ENCODE measurements around the gene FDXR.
A peak's percentile ranks its signal among the peaks of the same experiment; 100 is the strongest.
"Not testable (repeated sequence)": the region's sequence is repeated elsewhere in the genome, so short reads cannot be mapped to it uniquely, and the experiment has no call there.

The FDXR gene

GRCh38 chr17:74911423-74911822 lies 38.6 kb upstream of the FDXR start:
- not testable (repeated sequence) for H3K36me3 ChIP-seq (ENCODE audit: control insufficient read depth in 1 of 2, insufficient read depth in 2 of 2, low read length in 2 of 2); H3K27me3 ChIP-seq (ENCODE audit: low read depth, low read length); H3K4me3 ChIP-seq (ENCODE audit: low read depth in 1 of 2, low read length in 2 of 2); H3K9me3 ChIP-seq (ENCODE audit: control insufficient read depth in 1 of 2, low read length in 2 of 2); H3K27ac ChIP-seq (ENCODE audit: low read length); H3K4me1 ChIP-seq (ENCODE audit: control insufficient read depth in 1 of 2, insufficient read depth in 2 of 2, low read length in 2 of 2)

- H3K36me3 ChIP-seq (ENCODE audit: control insufficient read depth in 1 of 2, insufficient read depth in 2 of 2, low read length in 2 of 2); H3K4me1 ChIP-seq (ENCODE audit: control insufficient read depth in 1 of 2, insufficient read depth in 2 of 2, low read length in 2 of 2); H3K9me3 ChIP-seq (ENCODE audit: control insufficient read depth in 1 of 2, low read length in 2 of 2); H3K27ac ChIP-seq (ENCODE audit: low read length); H3K27me3 ChIP-seq (ENCODE audit: low read depth, low read length); H3K4me3 ChIP-seq (ENCODE audit: low read depth in 1 of 2, low read length in 2 of 2): not testable (repeated sequence)
Observed at GRCh38 chr17:74909097-74909496, 36.3 kb upstream of the FDXR start.

GRCh38 chr17:74907012-74907411 lies 34.2 kb upstream of the FDXR start:
- Histone ChIP-seq H3K4me3 (ENCODE audit: low read depth in 1 of 2, low read length in 2 of 2) (no peak overlapping the region), H3K9me3 (ENCODE audit: control insufficient read depth in 1 of 2, low read length in 2 of 2) (no peaks in the 10 kb centered on the region), H3K4me1 (ENCODE audit: control insufficient read depth in 1 of 2, insufficient read depth in 2 of 2, low read length in 2 of 2) (no peaks in the 10 kb centered on the region), H3K27ac (ENCODE audit: low read length) (no peak overlapping the region), H3K27me3 (ENCODE audit: low read depth, low read length) (peaks cover 6% of the 10 kb centered on the region), H3K36me3 (ENCODE audit: control insufficient read depth in 1 of 2, insufficient read depth in 2 of 2, low read length in 2 of 2) (no peaks in the 10 kb centered on the region)

GRCh38 chr17:74906214-74906793 lies 33.5 kb upstream of the FDXR start:
- H3K27ac ChIP-seq (ENCODE audit: low read length); H3K9me3 ChIP-seq (ENCODE audit: control insufficient read depth in 1 of 2, low read length in 2 of 2); H3K36me3 ChIP-seq (ENCODE audit: control insufficient read depth in 1 of 2, insufficient read depth in 2 of 2, low read length in 2 of 2); H3K4me3 ChIP-seq (ENCODE audit: low read depth in 1 of 2, low read length in 2 of 2); H3K4me1 ChIP-seq (ENCODE audit: control insufficient read depth in 1 of 2, insufficient read depth in 2 of 2, low read length in 2 of 2); H3K27me3 ChIP-seq (ENCODE audit: low read depth, low read length): not testable (repeated sequence)

GRCh38 chr17:74904687-74905409 lies 32.1 kb upstream of the FDXR start:
- peaks cover 6% of the 10 kb centered on the region for H3K27me3 ChIP-seq (ENCODE audit: low read depth, low read length)
- no peak overlapping the region for H3K4me3 ChIP-seq (ENCODE audit: low read depth in 1 of 2, low read length in 2 of 2)
- no peaks in the 10 kb centered on the region for H3K4me1 ChIP-seq (ENCODE audit: control insufficient read depth in 1 of 2, insufficient read depth in 2 of 2, low read length in 2 of 2)
- no peaks in the 10 kb centered on the region for H3K9me3 ChIP-seq (ENCODE audit: control insufficient read depth in 1 of 2, low read length in 2 of 2)
- H3K27ac ChIP-seq (ENCODE audit: low read length), result no peak overlapping the region
- H3K36me3 ChIP-seq (ENCODE audit: control insufficient read depth in 1 of 2, insufficient read depth in 2 of 2, low read length in 2 of 2), result no peaks in the 10 kb centered on the region

- Histone ChIP-seq H3K27ac (ENCODE audit: low read length) (no peak overlapping the region), H3K27me3 (ENCODE audit: low read depth, low read length) (peaks cover 6% of the 10 kb centered on the region), H3K9me3 (ENCODE audit: control insufficient read depth in 1 of 2, low read length in 2 of 2) (no peaks in the 10 kb centered on the region), H3K4me1 (ENCODE audit: control insufficient read depth in 1 of 2, insufficient read depth in 2 of 2, low read length in 2 of 2) (no peaks in the 10 kb centered on the region), H3K36me3 (ENCODE audit: control insufficient read depth in 1 of 2, insufficient read depth in 2 of 2, low read length in 2 of 2) (no peaks in the 10 kb centered on the region), H3K4me3 (ENCODE audit: low read depth in 1 of 2, low read length in 2 of 2) (no peak overlapping the region)
Observed at GRCh38 chr17:74903671-74904070, 30.9 kb upstream of the FDXR start.

GRCh38 chr17:74903034-74903433 lies 30.2 kb upstream of the FDXR start:
- Histone ChIP-seq H3K36me3 (ENCODE audit: control insufficient read depth in 1 of 2, insufficient read depth in 2 of 2, low read length in 2 of 2) (no peaks in the 10 kb centered on the region), H3K27me3 (ENCODE audit: low read depth, low read length) (peaks cover 6% of the 10 kb centered on the region), H3K9me3 (ENCODE audit: control insufficient read depth in 1 of 2, low read length in 2 of 2) (no peaks in the 10 kb centered on the region), H3K4me3 (ENCODE audit: low read depth in 1 of 2, low read length in 2 of 2) (no peak overlapping the region), H3K27ac (ENCODE audit: low read length) (no peak overlapping the region), H3K4me1 (ENCODE audit: control insufficient read depth in 1 of 2, insufficient read depth in 2 of 2, low read length in 2 of 2) (no peaks in the 10 kb centered on the region)

- H3K27me3 ChIP-seq (ENCODE audit: low read depth, low read length), result peaks cover 6% of the 10 kb centered on the region
- no peak overlapping the region for H3K27ac ChIP-seq (ENCODE audit: low read length)
- H3K4me1 ChIP-seq (ENCODE audit: control insufficient read depth in 1 of 2, insufficient read depth in 2 of 2, low read length in 2 of 2), result no peaks in the 10 kb centered on the region
- no peaks in the 10 kb centered on the region for H3K9me3 ChIP-seq (ENCODE audit: control insufficient read depth in 1 of 2, low read length in 2 of 2)
- H3K36me3 ChIP-seq (ENCODE audit: control insufficient read depth in 1 of 2, insufficient read depth in 2 of 2, low read length in 2 of 2), result no peaks in the 10 kb centered on the region
- H3K4me3 ChIP-seq (ENCODE audit: low read depth in 1 of 2, low read length in 2 of 2), result no peak overlapping the region
Observed at GRCh38 chr17:74901353-74902135, 28.8 kb upstream of the FDXR start.

GRCh38 chr17:74900208-74900607 lies 27.4 kb upstream of the FDXR start:
- Histone ChIP-seq H3K9me3 (ENCODE audit: control insufficient read depth in 1 of 2, low read length in 2 of 2) (no peaks in the 10 kb centered on the region), H3K36me3 (ENCODE audit: control insufficient read depth in 1 of 2, insufficient read depth in 2 of 2, low read length in 2 of 2) (no peaks in the 10 kb centered on the region), H3K4me1 (ENCODE audit: control insufficient read depth in 1 of 2, insufficient read depth in 2 of 2, low read length in 2 of 2) (no peaks in the 10 kb centered on the region), H3K4me3 (ENCODE audit: low read depth in 1 of 2, low read length in 2 of 2) (no peak overlapping the region), H3K27me3 (ENCODE audit: low read depth, low read length) (peaks cover 6% of the 10 kb centered on the region), H3K27ac (ENCODE audit: low read length) (no peak overlapping the region)

GRCh38 chr17:74898376-74898946 lies 25.7 kb upstream of the FDXR start:
- H3K4me3 ChIP-seq (ENCODE audit: low read depth in 1 of 2, low read length in 2 of 2), result no peak overlapping the region
- H3K9me3 ChIP-seq (ENCODE audit: control insufficient read depth in 1 of 2, low read length in 2 of 2), result no peaks in the 10 kb centered on the region
- peaks cover 7% of the 10 kb centered on the region for H3K27me3 ChIP-seq (ENCODE audit: low read depth, low read length)
- H3K27ac ChIP-seq (ENCODE audit: low read length), result no peak overlapping the region
- peaks cover 0 to 4% of the 10 kb centered on the region in 2 donors for H3K4me1 ChIP-seq (ENCODE audit: control insufficient read depth in 1 of 2, insufficient read depth in 2 of 2, low read length in 2 of 2)
- no peaks in the 10 kb centered on the region for H3K36me3 ChIP-seq (ENCODE audit: control insufficient read depth in 1 of 2, insufficient read depth in 2 of 2, low read length in 2 of 2)

- Histone ChIP-seq H3K27ac (ENCODE audit: low read length) (no peak overlapping the region), H3K4me3 (ENCODE audit: low read depth in 1 of 2, low read length in 2 of 2) (peak overlapping the region in 1 of 2 donors; percentile 58), H3K36me3 (ENCODE audit: control insufficient read depth in 1 of 2, insufficient read depth in 2 of 2, low read length in 2 of 2) (no peaks in the 10 kb centered on the region), H3K9me3 (ENCODE audit: control insufficient read depth in 1 of 2, low read length in 2 of 2) (no peaks in the 10 kb centered on the region), H3K27me3 (ENCODE audit: low read depth, low read length) (peaks cover 22% of the 10 kb centered on the region), H3K4me1 (ENCODE audit: control insufficient read depth in 1 of 2, insufficient read depth in 2 of 2, low read length in 2 of 2) (peaks cover 0 to 13% of the 10 kb centered on the region in 2 donors)
Observed at GRCh38 chr17:74893936-74894671, 21.3 kb upstream of the FDXR start.
